ENCODE data around the gene LRRC8E. TPM values are rescaled to one million over a fixed set of nuclear protein-coding genes. Genes with fewer than 3 reads are reported as not detected.

The LRRC8E gene
- total RNA-seq, 4 donors from 2014 or later: 0.79 to 1.5 TPM; not detected in 2

GRCh38 chr19:7879111-7879807 is 9.1 kb upstream of the LRRC8E start:
- intact Hi-C loops (cut with DNase I; ENCODE audit: low total_unique reads): no loop called here
- no peaks in the 10 kb centered on the region for H3K36me3 ChIP-seq
- no peak overlapping the region for H3K4me3 ChIP-seq
- DNase-seq: no peak
- no peaks in the 10 kb centered on the region for H3K9me3 ChIP-seq
- no peak overlapping the region for H3K27ac ChIP-seq
- TF ChIP-seq POLR2A (IDR thresholded peaks at IDR 0.05): no peak
- TF ChIP-seq EP300 (IDR thresholded peaks at IDR 0.05; ENCODE audit: low read depth): no peak
- no peak for TF ChIP-seq POLR2AphosphoS5 (IDR thresholded peaks at IDR 0.05)
- TF ChIP-seq CTCF (IDR thresholded peaks at IDR 0.05): no peak
- H3K4me1 ChIP-seq: peaks cover 0 to 5% (median 4%) of the 10 kb centered on the region in 4 donors
- 76% methylated on average over 17 of the region's 18 CpGs; no CpG with 5 or more reads in 1 of the 2 donors for WGBS, 2 donors (ENCODE audit: low coverage in 1 of 2)
- peaks cover 35% of the 10 kb centered on the region for H3K27me3 ChIP-seq
- in situ Hi-C loops (cut with MboI; ENCODE audit: low pct_ligation_motif_present in 1 of 4, low pct_unique_long_range_greater_than_20kb in 1 of 4, low sequenced_read_pairs in 3 of 4): no loop called here

- 83% methylated on average over 15 to 19 of the region's 19 CpGs for WGBS, 2 donors (ENCODE audit: low coverage in 1 of 2)
- no peak overlapping the region for H3K27ac ChIP-seq
- intact Hi-C loops (cut with DNase I; ENCODE audit: low total_unique reads) (no loop called here), in situ Hi-C loops (cut with MboI; ENCODE audit: low pct_ligation_motif_present in 1 of 4, low pct_unique_long_range_greater_than_20kb in 1 of 4, low sequenced_read_pairs in 3 of 4) (no loop called here)
- TF ChIP-seq POLR2AphosphoS5 (IDR thresholded peaks at IDR 0.05) (no peak), CTCF (IDR thresholded peaks at IDR 0.05) (no peak)
- peaks cover 0 to under 1% (median 0%) of the 10 kb centered on the region in 4 donors for H3K4me1 ChIP-seq
- H3K4me3 ChIP-seq: no peak overlapping the region
- H3K36me3 ChIP-seq: no peaks in the 10 kb centered on the region
- H3K27me3 ChIP-seq: peaks cover 29% of the 10 kb centered on the region
- no peaks in the 10 kb centered on the region for H3K9me3 ChIP-seq
- DNase-seq: no peak
Observed at GRCh38 chr19:7879836-7880235, 8.5 kb upstream of the LRRC8E start.

- 89% methylated on average over 3 of the region's 3 CpGs for WGBS, 2 donors (ENCODE audit: low coverage in 1 of 2)
- Histone ChIP-seq H3K27me3 (peaks cover 18% of the 10 kb centered on the region), H3K36me3 (no peaks in the 10 kb centered on the region), H3K4me3 (no peak overlapping the region), H3K27ac (no peak overlapping the region), H3K4me1 (no peaks in the 10 kb centered on the region), H3K9me3 (no peaks in the 10 kb centered on the region)
- no peak for DNase-seq
- TF ChIP-seq CTCF (IDR thresholded peaks at IDR 0.05) (no peak), POLR2A (IDR thresholded peaks at IDR 0.05) (no peak), POLR2AphosphoS5 (IDR thresholded peaks at IDR 0.05) (no peak), EP300 (IDR thresholded peaks at IDR 0.05; ENCODE audit: low read depth) (no peak)
- in situ Hi-C loops (cut with MboI; ENCODE audit: low pct_ligation_motif_present in 1 of 4, low pct_unique_long_range_greater_than_20kb in 1 of 4, low sequenced_read_pairs in 3 of 4): no loop called here
- intact Hi-C loops (cut with DNase I; ENCODE audit: low total_unique reads): no loop called here
Observed at GRCh38 chr19:7881910-7882309, 6.4 kb upstream of the LRRC8E start.

GRCh38 chr19:7883105-7883504 is 5.2 kb upstream of the LRRC8E start:
- TF ChIP-seq POLR2A (IDR thresholded peaks at IDR 0.05) (no peak), EP300 (IDR thresholded peaks at IDR 0.05; ENCODE audit: low read depth) (no peak), CTCF (IDR thresholded peaks at IDR 0.05) (no peak), POLR2AphosphoS5 (IDR thresholded peaks at IDR 0.05) (no peak)
- Histone ChIP-seq H3K36me3 (no peaks in the 10 kb centered on the region), H3K4me1 (peaks cover 0 to 4% (median 2%) of the 10 kb centered on the region in 4 donors), H3K27ac (no peak overlapping the region), H3K4me3 (no peak overlapping the region), H3K27me3 (peaks cover 26% of the 10 kb centered on the region), H3K9me3 (no peaks in the 10 kb centered on the region)
- WGBS, 2 donors (ENCODE audit: low coverage in 1 of 2): 82% methylated on average over 4 of the region's 4 CpGs; no CpG with 5 or more reads in 1 of the 2 donors
- in situ Hi-C loops (cut with MboI; ENCODE audit: low pct_ligation_motif_present in 1 of 4, low pct_unique_long_range_greater_than_20kb in 1 of 4, low sequenced_read_pairs in 3 of 4) (no loop called here), intact Hi-C loops (cut with DNase I; ENCODE audit: low total_unique reads) (no loop called here)
- DNase-seq: no peak
